Chondrocyte (in vitro differentiated cells): Measurements from ENCODE around the gene GBX1. TPM values are rescaled to one million over a fixed set of nuclear protein-coding genes. Genes with fewer than 3 reads are reported as not detected.

ENCODE experiments used
- DNase-seq: peaks from one replicate; pipeline ENCODE4 v3.0.0; 2021; ENCODE audit warnings: mixed read lengths, low spot score
- H3K27ac Mint-ChIP-seq: one replicate; pipeline ENCODE4 v1.8.0; 2021; ENCODE audit warnings: mild to moderate bottlenecking, moderate library complexity, mixed read lengths; ENCODE audit not compliant: unreplicated experiment
- H3K27me3 Mint-ChIP-seq: 2 replicates; pipeline ENCODE4 v1.8.0; 2021; ENCODE audit warnings: low read depth, mixed read lengths
- H3K36me3 Mint-ChIP-seq: 2 replicates; pipeline ENCODE4 v1.8.0; 2021; ENCODE audit warnings: low read depth, mixed read lengths
- H3K4me1 Mint-ChIP-seq: 2 replicates; pipeline ENCODE4 v1.8.0; 2021; ENCODE audit warnings: low read depth, mild to moderate bottlenecking, mixed read lengths
- H3K4me3 Mint-ChIP-seq: one replicate; pipeline ENCODE4 v1.8.0; 2021; ENCODE audit warnings: mild to moderate bottlenecking, moderate library complexity, mixed read lengths; ENCODE audit not compliant: unreplicated experiment
- H3K9me3 Mint-ChIP-seq: 2 replicates; pipeline ENCODE4 v1.8.0; 2021; ENCODE audit warnings: low read depth, mixed read lengths
- total RNA-seq: library from RNA; stranded (reverse); gene quantifications from 3 replicates; pipeline ENCODE4 v1.2.1, GENCODE V29; 2021
- TF ChIP-seq, protein P1 (sequence below): fragments of 200-600 bp; sonication (generic); IDR thresholded peaks from 2 replicates; pipeline ENCODE4 v1.5.0; 2021; ENCODE audit warnings: antibody characterized with exemption, mild to moderate bottlenecking, moderate library complexity

GBX1 gene
- total RNA-seq, 1 donor from 2014 or later, result not detected

DNA sequence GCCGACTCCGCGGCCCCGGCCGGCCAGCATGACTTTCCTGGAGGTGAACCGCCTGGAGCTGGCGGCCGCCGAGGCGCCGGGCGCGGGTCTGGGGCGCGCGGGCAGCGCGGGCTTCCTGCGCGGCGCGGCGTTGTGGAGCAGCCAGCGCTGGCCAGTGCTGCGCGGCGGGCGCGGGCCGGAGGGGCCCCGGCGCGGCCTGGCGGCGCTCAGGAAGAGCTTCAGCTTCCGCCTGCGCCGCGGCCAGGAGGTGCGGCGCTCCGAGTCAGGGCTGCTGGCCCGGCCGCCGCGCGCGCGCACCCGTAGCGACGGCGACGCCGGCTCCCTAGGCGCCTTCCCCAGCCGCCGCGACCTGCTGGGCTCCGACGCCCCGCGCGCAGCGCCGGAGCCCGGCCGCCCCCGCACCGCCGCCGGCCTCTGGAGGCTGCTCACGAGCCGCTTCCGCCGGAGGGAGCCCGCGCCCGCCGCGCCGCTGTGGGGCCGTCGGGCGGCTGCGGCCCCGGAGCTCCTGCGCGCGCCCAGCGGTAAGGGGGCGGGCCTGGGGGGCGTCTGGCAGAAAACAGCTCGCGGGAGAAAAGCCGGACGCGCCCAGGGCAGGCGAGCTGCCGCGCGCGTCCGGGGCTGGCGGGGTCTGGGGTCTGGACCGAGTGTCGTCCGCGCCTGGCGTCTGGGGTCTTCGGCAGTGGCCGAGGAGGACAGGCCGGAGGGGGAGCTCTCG is 52.2 kb downstream of the GBX1 start:
- no peak for DNase-seq
- peaks cover 11% of the 10 kb centered on the region for H3K36me3 Mint-ChIP-seq
- no peaks in the 10 kb centered on the region for H3K9me3 Mint-ChIP-seq
- TF ChIP-seq, protein P1, sequence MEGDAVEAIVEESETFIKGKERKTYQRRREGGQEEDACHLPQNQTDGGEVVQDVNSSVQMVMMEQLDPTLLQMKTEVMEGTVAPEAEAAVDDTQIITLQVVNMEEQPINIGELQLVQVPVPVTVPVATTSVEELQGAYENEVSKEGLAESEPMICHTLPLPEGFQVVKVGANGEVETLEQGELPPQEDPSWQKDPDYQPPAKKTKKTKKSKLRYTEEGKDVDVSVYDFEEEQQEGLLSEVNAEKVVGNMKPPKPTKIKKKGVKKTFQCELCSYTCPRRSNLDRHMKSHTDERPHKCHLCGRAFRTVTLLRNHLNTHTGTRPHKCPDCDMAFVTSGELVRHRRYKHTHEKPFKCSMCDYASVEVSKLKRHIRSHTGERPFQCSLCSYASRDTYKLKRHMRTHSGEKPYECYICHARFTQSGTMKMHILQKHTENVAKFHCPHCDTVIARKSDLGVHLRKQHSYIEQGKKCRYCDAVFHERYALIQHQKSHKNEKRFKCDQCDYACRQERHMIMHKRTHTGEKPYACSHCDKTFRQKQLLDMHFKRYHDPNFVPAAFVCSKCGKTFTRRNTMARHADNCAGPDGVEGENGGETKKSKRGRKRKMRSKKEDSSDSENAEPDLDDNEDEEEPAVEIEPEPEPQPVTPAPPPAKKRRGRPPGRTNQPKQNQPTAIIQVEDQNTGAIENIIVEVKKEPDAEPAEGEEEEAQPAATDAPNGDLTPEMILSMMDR, result peak; percentile 32
- no peak overlapping the region for H3K27ac Mint-ChIP-seq
- H3K4me1 Mint-ChIP-seq, result peaks cover 26% of the 10 kb centered on the region
- H3K4me3 Mint-ChIP-seq, result peak overlapping the region; percentile 62
- H3K27me3 Mint-ChIP-seq, result no peaks in the 10 kb centered on the region

GRCh38 chr7:151114151-151115090 is 53.1 kb downstream of the GBX1 start:
- Mint-ChIP-seq H3K4me3 (peak overlapping the region; percentile 62), H3K36me3 (peaks cover 8% of the 10 kb centered on the region), H3K4me1 (peaks cover 26% of the 10 kb centered on the region), H3K9me3 (no peaks in the 10 kb centered on the region), H3K27me3 (no peaks in the 10 kb centered on the region), H3K27ac (peak overlapping the region; percentile 93)
- DNase-seq, result no peak
- TF ChIP-seq, protein P1, result no peak

GRCh38 chr7:151113344-151114150 is 53.9 kb downstream of the GBX1 start:
- DNase-seq, result no peak
- Mint-ChIP-seq H3K36me3 (peaks cover under 1% of the 10 kb centered on the region), H3K27me3 (no peaks in the 10 kb centered on the region), H3K9me3 (no peaks in the 10 kb centered on the region), H3K4me1 (peaks cover 28% of the 10 kb centered on the region), H3K27ac (peak overlapping the region; percentile 93), H3K4me3 (peak overlapping the region; percentile 62)
- TF ChIP-seq, protein P1, result peak; percentile 38

DNA sequence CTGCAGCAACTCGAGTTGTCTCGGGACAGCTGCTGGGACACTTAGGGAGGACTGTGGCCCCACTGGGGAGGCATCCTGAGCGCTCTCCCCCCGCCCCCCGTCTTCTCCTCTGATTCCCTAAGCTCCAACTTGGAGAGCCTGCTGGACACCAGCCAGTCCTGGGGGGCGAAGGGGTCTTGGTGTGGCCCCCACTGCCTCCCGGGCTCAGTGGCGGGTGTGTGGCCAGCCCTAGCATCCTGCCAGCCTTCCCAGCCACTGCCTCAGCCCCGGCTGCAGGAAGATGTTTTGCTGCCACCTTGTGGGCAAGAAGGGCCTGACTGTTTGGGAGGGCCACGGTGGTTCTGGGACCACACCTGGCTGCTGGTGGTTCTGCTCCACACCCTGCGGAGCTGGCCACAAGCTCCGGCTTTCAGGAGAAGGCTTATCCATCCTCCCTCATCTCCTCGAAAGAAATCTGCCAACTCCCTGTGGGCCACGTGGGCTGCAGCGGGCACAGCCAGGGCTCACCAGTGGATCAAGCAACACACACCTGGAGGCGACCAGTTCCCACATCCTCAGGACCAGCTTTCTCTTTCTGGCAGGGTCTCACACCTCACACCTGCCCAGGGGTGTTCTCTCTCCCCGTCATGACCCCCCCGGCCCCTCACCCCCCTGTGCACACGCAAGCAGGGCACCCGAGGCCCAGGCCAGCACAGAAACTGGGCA is 56.4 kb downstream of the GBX1 start:
- H3K27ac Mint-ChIP-seq, result no peak overlapping the region

More for the DNA sequence above, 56.4 kb downstream of the GBX1 start:
- Mint-ChIP-seq H3K27me3 (no peaks in the 10 kb centered on the region), H3K4me3 (no peak overlapping the region), H3K9me3 (no peaks in the 10 kb centered on the region), H3K36me3 (no peaks in the 10 kb centered on the region), H3K4me1 (peaks cover 27% of the 10 kb centered on the region)
- TF ChIP-seq, protein P1, result peak; percentile 90
- no peak for DNase-seq
